Fibroblast of upper back skin (primary cell): Measurements from ENCODE around the gene TWIST2.

ENCODE experiments used
- DNase-seq: peaks from one replicate; pipeline ENCODE4 v3.0.0-alpha.2; 2013

Gene TWIST2

DNA sequence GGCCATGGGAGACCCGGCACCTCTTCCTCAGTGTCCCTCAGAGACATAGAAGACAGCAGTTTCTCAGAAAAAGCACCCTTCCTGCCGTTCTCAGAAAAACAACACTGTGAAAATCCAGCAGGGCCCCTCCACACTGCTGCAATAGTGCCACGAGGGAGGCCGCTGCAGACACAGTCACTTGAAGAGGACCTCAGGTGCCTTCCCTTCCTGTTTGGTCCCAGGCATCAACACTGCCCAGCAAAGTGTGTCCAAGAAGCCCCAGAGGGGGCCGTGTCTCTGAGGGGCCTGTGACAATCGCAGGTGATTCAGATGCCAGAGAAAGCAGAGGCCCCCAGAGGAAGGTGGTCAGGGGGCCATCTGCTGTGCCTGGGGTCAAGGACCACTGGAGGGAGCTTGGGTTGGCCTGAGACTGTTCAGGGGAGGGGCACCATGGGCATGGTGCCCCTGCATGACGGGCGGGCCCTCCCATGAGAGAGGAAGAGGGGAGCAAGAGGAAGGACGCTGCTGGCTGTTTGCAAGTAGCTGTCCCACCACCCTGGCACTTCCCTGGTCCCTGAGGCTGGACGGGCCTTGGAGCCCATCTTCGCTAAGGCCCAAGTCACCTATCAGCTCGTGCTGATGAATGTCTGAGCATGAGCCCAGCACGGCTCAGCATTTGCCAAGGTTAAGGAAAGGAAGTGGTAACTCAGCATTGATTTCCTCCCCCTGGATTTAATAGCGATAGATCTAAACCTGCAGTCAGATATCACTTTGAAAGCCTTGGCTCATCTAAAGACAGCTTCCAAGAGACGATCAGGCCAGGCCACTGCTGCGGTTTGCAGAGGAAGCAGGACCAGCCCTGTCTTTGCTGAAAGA, 9.1 kb downstream of the TWIST2 start:
- peak; percentile 80 for DNase-seq

DNA sequence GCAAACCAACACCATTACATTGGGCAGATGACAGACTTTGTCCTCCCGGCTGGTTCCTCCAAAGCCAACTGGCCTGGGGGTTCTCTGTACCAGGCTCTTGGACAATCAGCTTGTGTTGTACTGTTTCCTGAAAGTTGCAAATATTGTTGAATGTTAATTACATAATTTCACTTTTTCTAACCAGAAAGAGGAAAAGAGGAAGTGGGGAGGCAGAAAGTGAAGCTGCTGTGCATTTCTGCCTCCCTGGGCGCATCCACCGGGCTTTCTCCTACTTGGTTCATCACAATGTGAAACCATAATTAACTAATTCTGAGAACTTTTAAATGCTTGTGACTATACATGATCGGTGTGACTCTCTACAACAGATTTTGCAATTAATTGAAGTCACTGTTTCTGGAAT, 10.1 kb downstream of the TWIST2 start:
- DNase-seq = no peak

DNA sequence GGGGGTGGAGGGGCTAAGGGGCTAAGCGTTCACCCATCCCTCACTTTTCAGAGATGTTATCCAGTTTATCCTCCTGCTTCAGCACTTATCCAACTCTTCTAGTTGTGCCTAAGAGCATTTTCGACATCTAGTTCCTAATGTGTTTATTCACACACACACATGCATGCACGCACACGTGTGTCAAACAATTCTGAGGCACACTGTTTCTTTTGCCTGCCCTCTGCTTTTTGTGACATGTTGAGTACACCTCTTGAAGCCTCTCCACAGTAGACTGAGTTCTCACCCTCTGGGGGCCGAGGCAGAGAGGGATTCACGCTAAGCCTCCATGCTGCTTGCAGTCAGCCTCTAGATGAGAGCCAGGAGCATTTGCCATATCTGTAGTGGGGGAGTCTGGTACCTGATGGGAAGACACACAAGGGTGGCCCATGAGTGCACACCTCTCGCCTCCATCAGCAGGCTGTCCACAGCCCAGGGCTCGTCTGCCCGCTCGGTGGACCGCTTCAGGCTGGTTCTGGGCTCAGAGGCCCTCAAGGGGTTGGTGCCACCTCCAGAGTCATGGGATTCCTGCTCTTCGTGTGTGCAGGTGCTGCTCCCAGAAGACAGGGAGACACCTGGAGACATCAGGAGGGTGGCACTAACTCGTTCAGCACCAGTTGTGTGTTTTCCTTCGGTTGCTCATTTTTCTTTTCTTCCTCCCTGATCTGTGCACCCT, 11.9 kb downstream of the TWIST2 start:
- DNase-seq = no peak

- DNase-seq = peak; percentile 80
Measured at GRCh38 chr2:238861013-238861730, 13.3 kb downstream of the TWIST2 start.

DNA sequence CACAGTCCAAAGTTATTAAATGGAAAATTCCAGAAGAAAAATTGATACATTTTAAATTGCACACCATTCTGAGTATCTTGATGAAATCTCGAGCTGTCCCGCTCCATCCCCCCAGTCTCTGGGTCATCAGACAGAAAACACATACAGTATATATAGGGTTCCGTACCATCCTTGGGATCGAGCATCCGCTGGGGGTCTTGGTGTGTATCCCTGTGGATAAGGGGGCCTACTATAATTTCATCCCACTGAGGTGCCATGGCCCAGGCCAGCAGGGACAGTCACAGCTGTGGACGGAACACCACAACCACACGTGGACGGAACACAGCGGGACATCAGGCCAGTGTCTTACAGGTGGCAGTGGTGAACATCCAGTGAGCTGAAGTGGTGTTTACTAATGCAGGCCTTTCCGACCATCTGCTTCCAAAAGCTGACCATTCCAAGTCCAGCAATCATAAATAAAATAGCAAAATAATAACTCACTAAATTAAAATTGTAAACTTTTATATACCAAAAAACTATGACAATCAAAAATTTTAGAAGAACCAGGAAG, 14.0 kb downstream of the TWIST2 start:
- DNase-seq = no peak

GRCh38 chr2:238862701-238863100, 14.8 kb downstream of the TWIST2 start:
- no peak for DNase-seq

DNA sequence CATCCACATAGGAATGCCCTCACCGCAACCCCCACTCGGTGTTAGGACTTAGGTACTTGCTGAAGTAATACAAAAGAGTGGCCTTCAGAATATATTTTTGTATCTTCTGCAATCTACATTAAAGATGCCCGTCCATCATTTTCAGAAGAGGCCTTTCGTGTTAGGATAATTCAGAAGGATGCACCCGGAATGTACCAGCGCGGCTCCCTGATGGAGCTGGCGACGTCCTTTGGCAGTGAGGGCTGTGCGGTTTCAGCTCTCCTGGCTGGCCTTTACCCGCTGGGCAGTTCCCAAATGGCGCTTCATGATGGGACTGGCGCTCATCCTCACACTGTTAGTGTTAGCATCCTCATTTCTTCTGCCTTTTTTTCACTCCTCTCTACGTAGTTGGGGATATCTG, 15.3 kb downstream of the TWIST2 start:
- DNase-seq = no peak

GRCh38 chr2:238863749-238864206, 15.9 kb downstream of the TWIST2 start:
- DNase-seq = no peak

GRCh38 chr2:238864207-238865014, 16.5 kb downstream of the TWIST2 start:
- DNase-seq = peak; percentile 100

DNA sequence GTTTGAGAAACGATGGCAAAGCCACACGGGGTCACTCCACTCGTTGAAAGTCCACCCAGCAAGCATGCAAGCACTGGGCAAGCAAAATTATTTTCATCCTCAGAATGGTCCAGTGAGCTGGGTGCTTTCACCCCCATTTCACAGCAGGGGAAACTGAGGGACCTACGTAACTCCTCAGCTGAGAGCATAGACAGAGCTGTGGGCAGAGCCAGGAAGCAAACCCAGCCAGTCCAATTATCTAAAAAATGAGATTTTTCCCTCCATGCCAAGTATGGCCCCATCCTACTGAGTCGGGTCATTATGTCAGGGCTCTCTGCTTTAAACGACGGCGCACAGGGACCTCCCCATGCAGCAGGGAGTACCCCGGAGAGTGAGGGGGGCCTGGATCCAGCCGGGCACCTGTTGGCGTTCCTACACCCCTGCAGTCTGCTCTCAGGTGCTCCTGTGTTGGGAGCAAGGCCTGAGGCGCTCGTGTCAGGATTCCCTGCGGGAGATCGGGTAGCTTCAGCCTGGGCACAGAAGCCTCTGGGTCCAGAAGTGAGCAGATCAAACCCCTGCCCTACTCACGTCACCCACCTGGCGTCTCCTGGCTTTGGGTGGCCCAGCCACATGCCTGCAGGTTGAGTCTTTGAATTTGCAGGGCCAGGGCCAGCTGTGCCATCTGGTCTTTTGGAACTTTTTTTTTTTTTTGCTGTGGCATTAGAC, 17.3 kb downstream of the TWIST2 start:
- DNase-seq = no peak

DNA sequence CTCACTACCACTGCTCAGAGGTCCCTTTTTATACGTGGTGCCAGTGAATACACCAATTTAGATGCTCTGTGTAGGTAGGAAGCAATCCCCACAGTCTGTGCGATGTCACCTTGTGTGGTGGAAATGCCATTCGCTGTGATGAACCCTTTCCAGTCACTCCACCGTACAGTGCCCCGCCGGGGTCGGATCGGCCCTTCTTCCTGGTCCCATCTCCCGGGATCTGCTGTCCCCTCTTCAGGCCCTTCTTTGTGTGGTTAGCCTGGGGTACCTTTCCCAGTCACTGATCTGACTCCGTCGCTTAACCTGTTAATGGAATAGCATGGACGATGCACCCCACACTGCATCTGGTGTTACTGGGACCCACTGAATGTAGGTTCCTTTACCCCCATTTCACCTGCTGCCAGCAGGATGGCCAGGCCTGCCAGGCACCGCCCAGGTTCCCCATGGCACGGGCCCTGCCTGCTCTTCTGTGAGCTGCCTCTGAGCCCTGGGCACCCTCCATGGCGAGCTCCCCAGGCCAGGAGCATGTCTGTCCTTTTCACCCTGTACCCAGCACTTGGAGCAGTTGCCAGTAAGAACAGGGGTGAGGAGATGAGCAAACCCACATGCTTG, 18.0 kb downstream of the TWIST2 start:
- DNase-seq = no peak

- DNase-seq = no peak
Measured at GRCh38 chr2:238866656-238867277, 18.9 kb downstream of the TWIST2 start.

GRCh38 chr2:238868067-238868524, 20.2 kb downstream of the TWIST2 start:
- DNase-seq = no peak

DNA sequence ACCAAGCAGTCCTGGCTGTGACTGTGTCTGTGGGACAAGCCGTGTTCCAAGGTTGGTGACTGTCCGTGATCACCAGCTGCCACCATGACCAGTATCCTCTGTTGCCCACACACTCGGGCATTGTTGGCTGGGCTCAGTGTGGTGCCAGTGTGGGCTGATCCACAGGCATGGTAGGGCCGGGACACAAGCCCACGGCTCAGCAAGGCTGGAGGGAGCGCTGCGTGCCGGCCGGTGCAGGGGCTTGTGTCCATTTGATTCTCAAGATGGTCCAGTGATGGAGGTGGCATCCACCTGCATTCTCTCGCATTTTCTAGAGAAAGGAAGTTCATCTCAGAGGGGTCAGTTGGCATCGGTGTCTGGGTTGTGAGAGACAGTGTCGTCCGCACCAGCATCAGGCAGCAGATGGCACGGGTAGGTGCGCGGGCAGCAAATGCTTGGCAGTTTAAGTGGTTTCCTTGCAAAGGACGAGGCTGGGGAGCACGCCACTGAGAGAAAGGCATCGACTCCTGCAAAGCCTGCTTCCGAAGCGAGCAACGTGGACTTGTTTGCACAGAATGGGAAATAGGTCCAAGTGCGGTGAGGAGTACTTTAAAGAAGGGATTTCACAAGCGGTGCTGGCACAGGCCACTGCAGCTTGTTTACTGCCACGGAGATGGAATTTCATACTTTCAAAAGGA, 20.9 kb downstream of the TWIST2 start:
- DNase-seq = peak; percentile 67

DNA sequence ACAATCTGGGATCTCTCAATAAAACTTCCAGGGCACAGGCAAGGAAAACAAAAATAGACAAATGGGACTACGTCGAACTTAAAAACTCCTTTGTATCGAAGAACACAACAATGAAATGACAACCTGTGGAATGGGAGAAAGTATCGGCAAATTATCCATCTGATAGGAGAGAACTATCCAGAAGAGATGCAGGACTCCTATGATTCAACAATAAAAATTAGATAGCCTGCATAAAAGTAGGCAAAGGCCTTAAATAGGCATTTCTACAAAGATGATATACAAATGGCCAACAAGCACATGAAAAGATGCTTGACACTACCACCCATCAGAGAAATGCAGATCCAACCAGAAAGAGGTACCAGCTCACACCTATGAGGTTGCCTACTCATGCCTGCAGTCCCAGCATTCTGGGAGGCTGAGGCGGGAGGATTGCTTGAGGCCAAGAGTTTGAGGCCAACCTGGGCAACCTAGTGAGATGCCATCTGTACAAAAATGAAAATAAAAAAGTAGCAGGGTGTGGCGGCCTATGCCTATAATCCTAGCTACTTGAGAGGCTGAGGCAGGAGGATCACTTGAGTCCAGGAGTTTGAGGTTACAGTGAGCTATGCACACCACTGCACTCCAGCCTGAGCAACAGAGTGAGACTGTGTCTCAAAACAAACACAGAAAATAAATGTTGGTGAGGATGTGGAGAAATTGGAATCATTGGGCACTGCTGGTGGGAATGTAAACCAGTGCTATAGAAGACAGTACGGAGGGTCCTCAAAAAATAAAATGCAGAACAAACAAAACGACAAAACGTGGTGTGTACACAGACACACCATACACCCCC, 21.6 kb downstream of the TWIST2 start:
- DNase-seq = peak; percentile 63

GRCh38 chr2:238870261-238870660, 22.4 kb downstream of the TWIST2 start:
- DNase-seq = no peak

DNA sequence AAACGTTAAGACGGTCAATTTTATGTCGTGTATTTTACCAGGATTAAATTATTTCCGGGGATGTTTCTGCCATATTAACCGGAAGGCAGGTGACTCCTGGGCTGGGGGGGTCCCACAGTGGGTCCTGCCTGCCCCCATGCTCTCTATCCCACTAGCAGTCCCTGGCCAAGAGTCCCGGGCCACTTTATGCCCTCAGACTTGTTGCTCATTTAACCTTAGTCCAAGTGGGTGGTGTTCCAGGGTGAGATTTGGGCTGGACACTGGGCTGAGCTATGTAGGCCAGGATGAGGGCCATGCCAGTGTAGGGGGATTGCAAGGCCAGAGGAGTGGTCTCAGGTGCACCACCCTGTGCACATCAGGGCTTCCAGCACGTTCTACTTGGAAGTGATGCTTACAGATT, 24.1 kb downstream of the TWIST2 start:
- no peak for DNase-seq

DNA sequence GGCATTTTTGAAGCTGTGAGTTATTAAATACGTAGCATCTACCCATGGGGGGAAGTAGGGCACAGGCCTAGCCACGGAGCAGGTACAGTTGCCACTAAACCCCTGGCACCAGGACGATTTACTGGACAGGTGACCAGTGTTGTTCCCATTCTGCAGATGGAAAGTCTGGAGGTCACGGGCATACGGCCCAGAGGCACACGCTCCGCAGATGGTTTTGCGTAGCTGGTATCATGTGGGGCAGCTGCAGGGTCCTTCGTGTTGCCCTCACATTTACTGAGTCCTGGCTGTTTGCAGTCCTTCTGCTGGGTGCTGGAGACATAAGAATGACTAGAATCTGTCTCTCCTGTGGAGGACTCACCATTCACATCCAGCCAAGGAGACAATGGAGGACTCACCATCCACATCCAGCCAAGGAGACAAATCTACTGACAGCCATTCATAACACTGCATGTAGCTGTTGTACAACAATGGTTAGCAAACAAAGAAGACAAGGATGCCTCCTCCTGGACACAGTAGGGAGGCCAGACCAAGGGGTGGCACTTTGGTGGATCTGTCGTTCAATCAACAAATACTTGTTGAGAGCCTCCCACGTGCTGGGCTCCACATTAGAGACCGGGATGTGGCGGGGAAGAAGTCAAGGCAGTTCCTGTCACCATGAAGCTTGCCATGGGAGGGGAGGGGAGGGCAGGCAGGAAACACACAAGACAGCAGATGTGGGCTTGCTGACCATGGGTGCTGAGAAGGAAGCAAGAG, 24.9 kb downstream of the TWIST2 start:
- DNase-seq = no peak
